GM10266 (cell line): Measurements from ENCODE around the gene RNF183.

Source experiments
- DNase-seq: peaks from one replicate; pipeline ENCODE4 v3.0.0; 2012; ENCODE audit errors: extremely low spot score
- TF ChIP-seq, protein P1 (sequence below): IDR thresholded peaks from 2 replicates; pipeline ENCODE4 v1.5.1; 2012; ENCODE audit warnings: mild to moderate bottlenecking, low read depth; ENCODE audit not compliant: control insufficient read depth, insufficient read depth; ENCODE audit errors: missing control alignments

RNF183 gene

DNA sequence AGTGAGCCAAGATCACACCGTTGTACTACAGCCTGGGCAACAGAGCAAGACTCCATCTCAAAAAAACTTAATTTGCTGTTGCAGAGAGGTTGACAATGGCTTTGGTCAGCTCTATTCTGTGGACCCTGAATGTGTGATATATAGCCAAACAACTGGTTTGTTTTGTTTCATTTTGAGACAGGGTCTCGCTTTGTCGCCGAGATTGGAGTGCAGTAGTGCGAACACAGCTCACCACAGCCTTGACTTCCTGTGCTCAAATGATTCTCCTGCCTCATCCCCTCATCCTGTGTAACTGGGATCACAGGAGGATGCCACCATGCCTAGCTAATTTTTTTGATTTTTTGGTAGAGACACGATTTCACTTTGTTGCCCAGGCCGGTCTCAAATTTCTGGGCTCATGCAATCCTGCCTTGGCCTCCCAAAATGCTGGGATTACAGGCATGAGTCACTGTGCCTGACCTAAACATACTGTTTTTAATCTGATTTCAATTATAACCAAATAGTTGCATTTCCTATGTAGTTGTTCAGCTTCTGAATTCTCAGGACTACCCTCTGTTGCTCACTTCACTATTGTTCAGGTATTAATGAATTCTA lies 9.8 kb downstream of the RNF183 start:
- TF ChIP-seq, protein P1, sequence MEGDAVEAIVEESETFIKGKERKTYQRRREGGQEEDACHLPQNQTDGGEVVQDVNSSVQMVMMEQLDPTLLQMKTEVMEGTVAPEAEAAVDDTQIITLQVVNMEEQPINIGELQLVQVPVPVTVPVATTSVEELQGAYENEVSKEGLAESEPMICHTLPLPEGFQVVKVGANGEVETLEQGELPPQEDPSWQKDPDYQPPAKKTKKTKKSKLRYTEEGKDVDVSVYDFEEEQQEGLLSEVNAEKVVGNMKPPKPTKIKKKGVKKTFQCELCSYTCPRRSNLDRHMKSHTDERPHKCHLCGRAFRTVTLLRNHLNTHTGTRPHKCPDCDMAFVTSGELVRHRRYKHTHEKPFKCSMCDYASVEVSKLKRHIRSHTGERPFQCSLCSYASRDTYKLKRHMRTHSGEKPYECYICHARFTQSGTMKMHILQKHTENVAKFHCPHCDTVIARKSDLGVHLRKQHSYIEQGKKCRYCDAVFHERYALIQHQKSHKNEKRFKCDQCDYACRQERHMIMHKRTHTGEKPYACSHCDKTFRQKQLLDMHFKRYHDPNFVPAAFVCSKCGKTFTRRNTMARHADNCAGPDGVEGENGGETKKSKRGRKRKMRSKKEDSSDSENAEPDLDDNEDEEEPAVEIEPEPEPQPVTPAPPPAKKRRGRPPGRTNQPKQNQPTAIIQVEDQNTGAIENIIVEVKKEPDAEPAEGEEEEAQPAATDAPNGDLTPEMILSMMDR = no peak
- DNase-seq = no peak

DNA sequence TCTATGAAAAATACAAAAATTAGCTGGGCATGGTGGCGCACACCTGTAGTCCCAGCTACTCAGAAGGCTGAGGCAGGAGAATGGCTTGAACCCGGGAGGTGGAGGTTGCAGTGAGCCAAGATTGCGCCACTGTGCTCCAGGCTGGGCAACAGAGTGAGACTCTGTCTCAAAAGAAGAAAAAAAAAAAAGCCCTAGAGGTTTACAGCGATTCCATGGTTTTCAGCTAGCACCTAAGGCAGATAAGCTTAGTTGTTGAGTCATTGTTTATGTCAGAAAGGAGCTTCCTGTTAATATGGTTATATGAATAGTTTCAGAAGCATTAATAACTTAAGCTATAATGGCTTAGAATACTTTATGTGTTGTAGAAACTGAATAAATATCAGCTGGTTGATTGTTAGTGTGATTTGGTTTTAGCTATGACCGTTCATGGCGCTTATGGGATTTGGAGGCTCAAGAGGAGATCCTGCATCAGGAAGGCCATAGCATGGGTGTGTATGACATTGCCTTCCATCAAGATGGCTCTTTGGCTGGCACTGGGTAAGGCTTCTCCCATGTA lies 13.0 kb downstream of the RNF183 start:
- TF ChIP-seq, protein P1 = no peak
- DNase-seq = no peak

DNA sequence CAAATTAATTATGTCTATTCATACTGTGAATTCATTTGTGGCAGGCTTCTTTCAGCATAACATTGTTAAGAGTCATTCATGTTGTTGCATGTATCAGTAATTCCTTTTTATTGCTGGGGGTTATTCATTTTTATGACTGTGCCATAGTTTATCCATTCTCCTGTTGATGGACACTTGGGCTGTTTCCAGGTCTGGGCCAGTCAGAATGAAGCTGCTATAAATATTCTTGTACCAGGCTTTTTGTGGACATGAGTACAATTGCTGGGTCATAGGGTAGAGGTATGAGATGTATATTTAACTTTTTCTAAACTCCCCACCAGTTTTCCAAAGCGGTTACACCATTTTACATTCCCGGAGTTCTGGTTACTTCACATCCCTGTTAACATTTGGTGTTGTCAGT lies 14.1 kb downstream of the RNF183 start:
- TF ChIP-seq, protein P1 = no peak

DNA sequence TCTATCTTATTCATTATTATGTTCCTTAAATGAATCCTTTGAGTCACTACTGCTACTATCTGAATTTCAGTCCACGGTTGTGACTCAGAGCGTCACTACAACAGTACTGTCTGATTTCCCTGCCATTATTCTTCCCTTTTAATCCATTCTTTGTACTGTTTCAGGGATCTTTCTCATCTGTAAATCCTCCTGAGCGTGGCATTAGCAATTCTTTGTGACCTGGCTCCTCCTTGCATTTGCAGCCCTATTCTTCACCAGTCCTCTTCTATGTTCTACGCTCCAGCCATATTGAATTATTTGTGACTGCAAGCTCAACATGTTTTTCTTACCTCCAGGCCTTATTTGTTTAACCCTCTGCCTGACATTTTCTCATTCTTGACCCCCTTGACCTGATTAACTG lies 21.8 kb downstream of the RNF183 start:
- no peak for DNase-seq
- TF ChIP-seq, protein P1 = no peak

More for the DNA sequence above, 14.1 kb downstream of the RNF183 start:
- no peak for DNase-seq

DNA sequence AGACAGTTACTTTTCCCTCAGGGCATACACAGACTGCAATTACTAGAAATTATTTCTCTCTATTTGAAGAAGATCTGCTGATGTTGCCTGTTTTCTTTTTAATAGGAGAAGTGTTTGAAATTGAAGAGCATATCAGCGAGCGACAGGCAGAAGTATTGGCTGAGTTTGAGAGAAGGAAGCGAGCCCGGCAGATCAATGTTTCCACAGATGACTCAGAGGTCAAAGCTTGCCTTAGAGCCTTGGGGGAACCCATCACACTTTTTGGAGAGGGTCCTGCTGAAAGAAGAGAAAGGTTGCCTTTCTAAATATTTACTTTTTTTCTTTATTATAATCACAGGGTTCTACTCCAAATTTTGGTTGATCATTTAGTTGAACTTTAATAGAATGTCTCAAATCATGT lies 24.3 kb downstream of the RNF183 start:
- no peak for DNase-seq
- TF ChIP-seq, protein P1 = no peak

DNA sequence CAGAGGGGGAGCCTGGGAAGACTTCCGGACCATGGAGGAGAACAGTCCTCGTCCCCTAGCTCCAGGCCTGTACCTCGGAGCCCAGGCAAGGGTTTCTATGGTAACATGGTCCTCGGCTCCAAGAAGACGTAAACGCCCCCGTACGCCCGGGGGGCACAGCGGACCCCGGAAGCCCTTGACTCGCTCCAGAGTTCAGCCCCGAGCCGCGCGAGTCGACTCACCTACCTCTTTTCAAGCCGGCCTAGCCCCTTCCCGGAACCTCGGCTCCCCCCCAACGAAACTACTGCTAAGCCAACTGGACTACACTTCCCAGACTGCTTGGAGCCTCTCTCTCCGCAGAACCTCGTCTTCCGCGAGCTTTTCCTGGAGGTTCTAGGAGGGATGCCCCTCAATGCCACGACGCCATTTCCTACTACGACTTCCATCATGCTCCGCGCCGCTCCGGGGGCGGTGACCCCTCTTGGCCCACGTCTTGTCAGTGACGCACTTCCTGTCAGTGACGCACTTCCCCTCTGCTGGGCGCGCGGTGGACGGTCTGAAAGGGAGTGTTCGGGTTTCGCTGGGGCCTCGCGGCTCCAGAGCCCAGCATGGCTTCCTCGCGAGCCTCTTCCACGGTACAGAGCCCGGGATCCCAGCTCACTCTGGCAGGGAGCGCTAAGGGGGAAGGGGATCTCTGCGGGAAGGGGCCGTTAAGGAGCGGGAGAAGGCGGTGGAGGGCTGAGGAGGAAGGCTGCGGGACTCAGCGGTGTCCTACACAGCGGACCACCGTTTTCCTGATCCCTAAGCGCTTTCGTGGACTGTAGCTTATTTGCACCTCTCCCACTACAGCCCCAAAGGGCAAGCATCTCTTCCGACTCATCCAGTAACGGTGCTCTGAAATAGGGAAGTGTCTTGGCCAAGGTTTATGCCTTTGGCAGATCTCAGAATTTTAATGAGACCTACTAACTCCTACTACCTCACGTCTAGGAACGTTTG lies 27.7 kb downstream of the RNF183 start, which contains the start of the genes CDC26 and PRPF4:
Gene CDC26 (minus strand): TSS at position 416 of the 975 bp plus-strand sequence. CDS start 3,065 bp downstream, outside the sequence.
Gene PRPF4 (plus strand): TSS at position 502 of the 975 bp plus-strand sequence. CDS start 86 bp downstream, at position 588.
- TF ChIP-seq, protein P1 = no peak
- DNase-seq = peak; percentile 91
